Stimulated activated naive CD4-positive, alpha-beta T cell (primary cell): Measurements from ENCODE around the gene NRXN3.

ENCODE experiments used
- DNase-seq, 6 experiments: peaks; one replicate each; lab custom pipeline; 2025; lab: John Stamatoyannopoulos, UW

The NRXN3 gene

GRCh38 chr14:78581229-78581628 is 411.1 kb downstream of the NRXN3 start:
- no peak for DNase-seq

DNA sequence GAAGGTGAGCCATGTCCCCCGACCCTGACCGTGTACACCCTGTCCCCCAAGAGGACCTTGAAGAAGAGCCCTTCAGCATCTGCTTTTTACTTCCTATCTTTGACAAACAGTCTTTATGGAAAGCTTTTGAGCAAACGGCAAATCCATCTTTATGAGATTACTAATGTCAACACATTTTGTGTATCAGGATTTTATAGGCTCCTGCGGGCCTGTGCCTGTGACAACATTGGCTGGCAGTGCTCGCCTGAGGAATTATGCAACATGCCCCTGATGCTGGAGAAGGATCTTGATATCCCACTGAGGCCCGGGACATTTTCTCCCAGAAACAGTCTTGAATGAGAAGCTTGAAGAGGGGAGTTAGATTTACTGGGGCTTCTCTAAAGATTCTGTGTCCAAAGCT is 416.5 kb downstream of the NRXN3 start:
- DNase-seq = no peak

GRCh38 chr14:78588906-78589305 is 418.7 kb downstream of the NRXN3 start:
- DNase-seq = no peak

DNA sequence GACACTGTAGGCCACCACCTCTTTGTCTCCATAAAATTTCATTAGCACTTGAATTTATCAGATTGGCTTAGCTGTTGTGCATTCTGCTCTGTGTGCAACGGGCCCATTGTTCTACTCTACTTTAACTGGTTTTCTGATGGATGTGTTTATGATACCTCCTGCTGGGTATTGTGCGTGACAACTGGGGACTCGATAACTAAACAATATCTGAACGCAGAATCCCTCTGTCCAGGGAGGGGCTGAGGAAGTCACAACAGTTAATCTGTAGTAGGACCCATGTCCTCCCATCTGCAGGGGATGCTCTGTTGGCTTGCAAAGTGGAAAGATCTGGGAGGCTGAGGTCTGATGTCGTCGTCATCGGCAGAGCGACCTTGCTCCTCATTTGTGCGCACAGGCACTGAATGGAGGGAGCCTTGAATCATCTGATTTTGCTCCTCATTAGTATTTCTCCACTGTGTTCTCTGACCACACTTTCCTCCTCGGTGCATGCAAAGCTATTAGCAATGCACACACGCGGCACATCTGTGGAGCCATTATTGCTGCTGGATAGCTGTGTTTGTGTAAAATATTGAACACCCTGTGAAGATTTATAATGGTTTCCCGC is 422.5 kb downstream of the NRXN3 start:
- DNase-seq = no peak

DNA sequence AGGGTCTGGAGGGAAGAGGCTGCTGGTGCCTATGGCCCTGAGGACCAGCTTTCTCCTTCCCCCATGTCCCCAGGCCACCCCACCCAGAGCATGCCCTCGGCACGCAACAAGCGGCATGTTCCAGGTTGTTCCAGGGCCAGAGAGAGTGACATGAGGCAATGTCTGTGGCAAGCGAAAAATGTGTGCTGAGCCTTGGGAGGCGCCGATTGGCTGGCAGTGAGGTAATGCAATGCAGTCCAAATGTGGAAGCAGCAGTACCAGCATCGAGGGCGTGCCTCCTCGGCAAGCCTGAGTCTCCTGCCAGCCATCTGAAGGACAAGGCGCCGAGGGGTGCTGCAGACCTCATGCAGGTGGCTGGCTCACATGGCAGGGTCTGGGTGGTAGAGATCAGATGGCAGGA is 423.8 kb downstream of the NRXN3 start:
- DNase-seq = no peak

- no peak for DNase-seq
These were observed 425.6 kb downstream of the NRXN3 start for GRCh38 chr14:78595797-78596196.

- peak in 3 of 6 experiments; percentile 1 to 9 (median 6) for DNase-seq
These were observed 428.1 kb downstream of the NRXN3 start for GRCh38 chr14:78598046-78598920.

DNA sequence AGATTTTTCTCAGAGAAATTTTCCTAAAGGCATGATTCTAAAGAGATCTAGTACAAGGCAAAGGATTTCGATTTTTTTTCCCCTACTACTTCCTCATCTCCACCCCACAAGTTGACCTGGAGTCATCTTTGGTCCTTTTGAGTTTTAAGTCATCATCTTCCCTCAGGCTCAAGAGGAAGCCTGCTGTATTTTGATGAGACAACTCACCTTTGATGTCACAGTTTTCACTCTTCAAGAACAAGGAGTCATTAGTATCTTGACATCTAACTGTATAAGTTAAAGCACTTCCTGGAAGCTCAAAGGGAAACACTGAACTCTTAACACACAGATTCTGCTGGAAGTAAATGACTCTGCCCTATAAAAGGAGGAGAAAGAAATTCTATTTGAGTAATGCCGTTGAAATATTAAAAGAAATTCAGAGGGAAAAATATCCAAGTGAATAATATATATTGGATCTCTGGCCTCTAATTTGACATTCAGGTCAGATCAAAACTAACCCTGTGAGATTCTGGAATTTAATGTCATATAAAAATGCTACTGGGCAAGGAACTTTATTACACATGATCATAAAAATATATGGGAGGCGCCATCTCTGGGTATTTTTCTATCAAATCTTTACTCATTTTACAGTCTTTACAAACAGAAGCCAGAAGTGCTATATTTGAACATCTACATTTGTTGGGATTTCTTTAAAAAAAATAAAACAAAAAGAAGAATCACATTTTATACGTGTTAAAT is 435.0 kb downstream of the NRXN3 start:
- DNase-seq = no peak

DNA sequence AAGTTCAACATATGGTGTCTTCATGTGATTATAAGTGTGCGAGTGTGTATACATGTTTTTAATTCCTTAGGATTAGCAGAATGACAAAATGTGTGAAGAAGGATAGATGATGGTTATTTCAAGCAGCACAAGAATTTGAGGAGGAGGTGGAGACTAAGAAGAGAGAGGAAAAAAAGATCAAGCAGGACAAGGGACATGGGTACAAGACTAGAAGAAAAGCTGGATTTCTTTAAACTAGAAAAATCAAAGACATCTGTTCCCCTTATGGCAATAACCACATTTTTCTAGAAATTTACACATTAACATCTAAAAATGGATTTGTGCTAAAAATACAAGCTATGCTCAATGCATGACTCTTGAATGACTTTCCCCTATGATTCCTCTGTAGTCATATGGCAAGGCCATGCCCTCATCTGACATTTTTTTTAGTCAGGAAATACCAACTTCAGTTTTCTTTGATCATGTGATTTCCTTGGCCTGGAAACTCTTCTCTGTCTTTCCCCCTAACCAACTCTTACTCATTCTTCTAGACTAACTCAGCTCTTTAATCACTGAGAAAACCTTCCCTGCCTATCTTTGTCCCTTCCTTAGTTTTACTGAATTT is 435.8 kb downstream of the NRXN3 start:
- no peak for DNase-seq

GRCh38 chr14:78608998-78609787 is 439.0 kb downstream of the NRXN3 start:
- DNase-seq = no peak

- no peak for DNase-seq
These were observed 440.8 kb downstream of the NRXN3 start for GRCh38 chr14:78610994-78611393.

- DNase-seq = no peak
These were observed 441.8 kb downstream of the NRXN3 start for GRCh38 chr14:78611796-78612571.

DNA sequence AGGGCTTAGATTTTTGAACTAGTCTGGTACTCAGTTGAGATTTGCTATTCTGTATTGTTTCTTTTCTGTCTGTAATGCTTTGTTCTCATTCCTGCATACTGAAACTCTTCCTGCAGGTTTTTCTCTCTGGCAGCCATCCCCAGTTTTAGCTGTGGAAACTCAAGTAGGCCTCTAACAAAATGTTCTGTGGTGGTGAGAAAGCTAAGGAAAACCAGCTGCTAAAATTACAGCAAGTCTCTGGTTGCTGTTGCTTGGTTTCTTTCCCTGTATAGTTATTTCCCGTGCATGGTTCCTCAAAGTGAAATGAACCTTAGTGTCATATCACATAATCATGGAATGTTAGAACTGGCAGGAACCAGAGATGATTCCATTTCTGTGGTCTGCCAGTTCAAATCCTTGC is 442.5 kb downstream of the NRXN3 start:
- no peak for DNase-seq

GRCh38 chr14:78614593-78614992 is 444.4 kb downstream of the NRXN3 start:
- DNase-seq = no peak

DNA sequence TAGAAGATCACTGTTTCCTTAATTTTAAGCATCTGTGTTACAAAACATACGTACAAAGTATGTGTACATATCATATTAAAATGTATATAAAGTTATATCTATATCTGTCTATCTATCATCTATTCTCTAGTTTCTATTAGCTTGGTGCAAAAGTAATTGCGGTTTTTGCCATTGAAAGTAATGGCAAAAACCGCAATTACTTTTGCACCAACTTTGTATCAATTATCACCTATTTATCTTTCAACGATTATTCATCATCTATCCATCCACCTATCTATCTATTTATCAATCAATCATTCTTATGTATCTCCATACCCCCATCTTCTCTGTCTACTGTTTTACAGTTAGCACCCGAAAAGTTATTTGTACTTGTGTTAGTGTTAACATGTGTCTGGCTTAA is 447.6 kb downstream of the NRXN3 start:
- no peak for DNase-seq

DNA sequence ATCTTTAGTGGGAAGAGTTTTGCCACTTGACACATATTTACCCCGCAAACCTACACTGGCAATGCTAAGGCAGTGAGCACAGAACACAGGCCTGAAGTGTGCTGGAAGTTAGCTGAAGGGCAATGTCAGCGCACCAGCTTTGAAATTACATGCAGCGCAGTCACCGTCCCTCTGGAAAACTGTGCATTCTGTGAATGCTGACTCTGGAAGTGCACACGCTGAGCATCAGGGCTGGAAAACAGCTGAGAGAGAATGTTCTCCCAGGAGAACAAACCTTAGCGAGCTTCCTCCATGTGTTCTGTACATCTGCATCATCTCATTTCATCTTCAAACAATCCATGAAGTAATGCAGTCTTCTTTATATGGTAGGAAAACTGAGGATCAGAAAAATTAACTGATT is 448.2 kb downstream of the NRXN3 start:
- DNase-seq = no peak

DNA sequence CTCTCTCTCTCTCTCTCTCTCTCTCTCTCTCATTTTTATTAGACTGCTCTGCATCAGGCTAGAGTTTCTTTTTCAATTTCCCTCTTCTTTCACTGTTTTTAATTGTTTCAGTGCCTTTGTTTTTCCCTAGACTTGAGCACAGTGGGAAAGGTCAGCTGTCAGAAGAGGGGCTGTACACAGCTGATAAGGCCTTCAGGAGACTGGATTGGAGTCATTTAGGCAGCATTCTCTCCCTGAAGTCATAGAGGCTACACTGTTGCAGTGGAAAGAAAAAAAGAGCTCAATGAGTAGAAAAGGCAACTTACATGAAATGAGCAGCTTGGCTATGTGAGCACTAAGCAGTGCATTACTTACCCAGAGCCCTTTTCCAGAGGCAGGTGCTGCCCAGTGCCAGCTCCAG is 456.9 kb downstream of the NRXN3 start:
- DNase-seq = no peak

- DNase-seq = no peak
These were observed 461.4 kb downstream of the NRXN3 start for GRCh38 chr14:78631551-78631950.

DNA sequence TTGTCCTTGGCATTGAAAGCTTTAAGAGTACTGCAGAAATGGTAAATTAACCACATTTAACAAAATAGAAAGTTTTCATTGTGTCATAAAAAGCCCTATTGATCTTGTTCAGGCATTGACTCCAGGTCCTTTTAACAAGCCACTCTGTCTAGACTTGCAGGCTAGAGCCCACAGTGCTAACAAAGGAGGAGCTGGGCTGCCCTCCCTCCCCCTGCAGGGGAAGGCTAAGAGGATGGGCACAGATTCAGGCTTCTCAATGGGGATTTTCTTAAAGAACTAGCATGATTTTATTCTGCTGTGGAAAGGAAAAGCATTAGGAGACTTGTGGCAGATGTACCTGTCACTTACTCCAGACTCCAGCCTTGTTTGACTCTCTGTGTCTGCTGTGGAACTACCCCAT is 463.6 kb downstream of the NRXN3 start:
- DNase-seq = no peak

DNA sequence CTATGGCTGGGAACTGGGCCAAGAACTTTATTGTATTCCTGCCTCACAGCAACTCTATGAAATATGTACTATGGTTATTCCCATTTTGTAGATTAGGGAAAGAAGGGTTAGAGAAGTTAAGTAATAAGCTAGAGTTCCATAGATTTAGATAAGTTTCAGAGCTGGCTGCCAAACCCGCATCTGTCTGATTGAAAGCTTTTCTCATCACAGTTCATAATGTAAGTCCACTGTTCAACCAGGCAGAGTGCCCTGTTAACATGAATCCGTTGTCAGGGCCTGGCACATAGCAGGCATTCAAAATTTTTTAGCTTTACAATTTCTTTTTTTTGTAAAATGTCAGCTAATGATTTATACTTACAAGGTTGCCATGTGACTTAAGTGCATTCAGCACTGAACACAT is 467.3 kb downstream of the NRXN3 start:
- no peak for DNase-seq

- no peak for DNase-seq
These were observed 467.8 kb downstream of the NRXN3 start for GRCh38 chr14:78637908-78638475.
